ENCODE results near the gene GXYLT2. TPM values are rescaled to one million over a fixed set of nuclear protein-coding genes. Genes with fewer than 3 reads are reported as not detected.

The GXYLT2 gene
- total RNA-seq, 3 donors from 2014 or later (not counting 1 experiment from before 2014, with no cell fraction given): not detected

GRCh38 chr3:72862314-72863090 lies 25.3 kb upstream of the GXYLT2 start:
- no peaks in the 10 kb centered on the region for H3K9me3 Mint-ChIP-seq
- H3K36me3 Mint-ChIP-seq: no peaks in the 10 kb centered on the region
- H3K4me3 Mint-ChIP-seq: no peak overlapping the region
- no peak for DNase-seq
- H3K27ac Mint-ChIP-seq: no peak overlapping the region
- Histone ChIP-seq H3K4me1 (ENCODE audit: control insufficient read depth, insufficient read depth, low read length) (no peaks in the 10 kb centered on the region), H3K27me3 (ENCODE audit: control insufficient read depth, insufficient read depth, low read length) (no peaks in the 10 kb centered on the region), H3K27ac (ENCODE audit: low read length) (no peak overlapping the region), H3K4me3 (ENCODE audit: low read length) (no peak overlapping the region), H3K36me3 (ENCODE audit: control insufficient read depth, insufficient read depth, low read length) (no peaks in the 10 kb centered on the region), H3K9me3 (ENCODE audit: control insufficient read depth, insufficient read depth, low read length) (no peaks in the 10 kb centered on the region)
- WGBS (ENCODE audit: insufficient coverage): 80% methylated on average over 4 of the region's 7 CpGs
- ATAC-seq: no peak
- TF ChIP-seq CTCF (IDR thresholded peaks at IDR 0.05): no peak
- H3K27me3 Mint-ChIP-seq (ENCODE audit: low read depth in 2 of 2): peaks cover 0 to 3% of the 10 kb centered on the region in 2 donors
- no peaks in the 10 kb centered on the region for H3K4me1 Mint-ChIP-seq
- intact Hi-C loops (cut with micrococcal nuclease): no loop called here

- DNase-seq: no peak
- Mint-ChIP-seq H3K4me1 (no peaks in the 10 kb centered on the region), H3K4me3 (no peak overlapping the region), H3K9me3 (no peaks in the 10 kb centered on the region), H3K36me3 (no peaks in the 10 kb centered on the region), H3K27me3 (ENCODE audit: low read depth in 2 of 2) (peaks cover 6 to 7% of the 10 kb centered on the region in 2 donors), H3K27ac (no peak overlapping the region)
- Histone ChIP-seq H3K27ac (ENCODE audit: low read length) (no peak overlapping the region), H3K36me3 (ENCODE audit: control insufficient read depth, insufficient read depth, low read length) (no peaks in the 10 kb centered on the region), H3K9me3 (ENCODE audit: control insufficient read depth, insufficient read depth, low read length) (no peaks in the 10 kb centered on the region), H3K4me3 (ENCODE audit: low read length) (no peak overlapping the region), H3K4me1 (ENCODE audit: control insufficient read depth, insufficient read depth, low read length) (no peaks in the 10 kb centered on the region), H3K27me3 (ENCODE audit: control insufficient read depth, insufficient read depth, low read length) (peaks cover 2% of the 10 kb centered on the region)
- WGBS (ENCODE audit: insufficient coverage): 78% methylated on average over 5 of the region's 5 CpGs
- no peak for TF ChIP-seq CTCF (IDR thresholded peaks at IDR 0.05)
- intact Hi-C loops (cut with micrococcal nuclease): no loop called here
- ATAC-seq: no peak
These were observed 15.7 kb upstream of the GXYLT2 start for GRCh38 chr3:72872183-72872582.

GRCh38 chr3:72887343-72887704 lies 522 bp upstream of the GXYLT2 start:
- 17% methylated on average over 7 of the region's 7 CpGs for WGBS (ENCODE audit: insufficient coverage)
- H3K4me1 ChIP-seq (ENCODE audit: control insufficient read depth, insufficient read depth, low read length): peaks cover 3% of the 10 kb centered on the region
- Mint-ChIP-seq H3K4me3 (peak overlapping the region; percentile 60), H3K36me3 (no peaks in the 10 kb centered on the region), H3K4me1 (peaks cover 0 to 5% of the 10 kb centered on the region in 2 donors), H3K9me3 (peaks cover 0 to 2% of the 10 kb centered on the region in 2 donors), H3K27me3 (ENCODE audit: low read depth in 2 of 2) (peaks cover 34 to 73% of the 10 kb centered on the region in 2 donors), H3K27ac (no peak overlapping the region)
- no peak overlapping the region for H3K27ac ChIP-seq (ENCODE audit: low read length)
- H3K27me3 ChIP-seq (ENCODE audit: control insufficient read depth, insufficient read depth, low read length): peaks cover 11% of the 10 kb centered on the region
- intact Hi-C loops (cut with micrococcal nuclease): no loop called here
- no peak for TF ChIP-seq CTCF (IDR thresholded peaks at IDR 0.05)
- H3K9me3 ChIP-seq (ENCODE audit: control insufficient read depth, insufficient read depth, low read length): no peaks in the 10 kb centered on the region
- no peak for DNase-seq
- H3K36me3 ChIP-seq (ENCODE audit: control insufficient read depth, insufficient read depth, low read length): no peaks in the 10 kb centered on the region
- no peak for ATAC-seq
- H3K4me3 ChIP-seq (ENCODE audit: low read length): no peak overlapping the region
